Neural cell (in vitro differentiated cells): ENCODE data around the gene SGCD. TPM values are rescaled to one million over a fixed set of nuclear protein-coding genes. Genes with fewer than 3 reads are reported as not detected.

Source experiments
- H2AFZ ChIP-seq: fragments of 200-600, 300-800 bp; sonication (generic), shearing (Covaris generic); 2 replicates; pipeline ENCODE4 v1.6.0; 2014; ENCODE audit warnings: low read depth, mild to moderate bottlenecking, antibody characterized with exemption, low read length, moderate library complexity
- H3F3A ChIP-seq: fragments of 200-600 bp; shearing (Covaris generic); 2 replicates; pipeline ENCODE4 v1.6.1; 2016; ENCODE audit warnings: mild to moderate bottlenecking, moderate library complexity, mixed read lengths, antibody characterized with exemption, low read length; ENCODE audit not compliant: insufficient read depth, poor library complexity, severe bottlenecking
- H3K27ac ChIP-seq: fragments of 200-600, 300-800 bp; sonication (generic), shearing (Covaris generic); 2 replicates; pipeline ENCODE4 v1.5.1; 2014; ENCODE audit warnings: mild to moderate bottlenecking, low read length, moderate library complexity
- H3K27me3 ChIP-seq: fragments of 300-800, 200-600 bp; sonication (generic), shearing (Covaris generic); 2 replicates; pipeline ENCODE4 v1.6.0; 2014; ENCODE audit warnings: mild to moderate bottlenecking, low read depth, low read length, moderate library complexity; ENCODE audit not compliant: insufficient read depth
- H3K36me3 ChIP-seq: fragments of 300-800, 200-600 bp; sonication (generic), shearing (Covaris generic); 2 replicates; pipeline ENCODE4 v1.5.1; 2014; ENCODE audit warnings: mild to moderate bottlenecking, antibody characterized with exemption, low read length, moderate library complexity; ENCODE audit not compliant: insufficient read depth
- H3K4me2 ChIP-seq: fragments of 300-800, 200-600 bp; sonication (generic), shearing (Covaris generic); 2 replicates; pipeline ENCODE4 v1.6.0; 2014; ENCODE audit warnings: mild to moderate bottlenecking, low read length
- H3K4me3 ChIP-seq: fragments of 300-800, 200-600 bp; sonication (generic), shearing (Covaris generic); 2 replicates; pipeline ENCODE4 v1.5.1; 2014; ENCODE audit warnings: mild to moderate bottlenecking, low read length, moderate library complexity
- H3K79me2 ChIP-seq: fragments of 200-600 bp; shearing (Covaris generic); replicated peaks from 2 replicates; pipeline ENCODE4 v1.6.0; 2014; ENCODE audit warnings: mild to moderate bottlenecking, low read length, moderate library complexity; ENCODE audit not compliant: insufficient read depth
- H3K9ac ChIP-seq: fragments of 300-800, 200-600 bp; sonication (generic), shearing (Covaris generic); 2 replicates; pipeline ENCODE4 v1.6.1; 2016; ENCODE audit warnings: mild to moderate bottlenecking, low read length, mixed read lengths
- H3K9me2 ChIP-seq: fragments of 200-600 bp; shearing (Covaris generic); 2 replicates; pipeline ENCODE4 v1.6.1; 2016; ENCODE audit warnings: mild to moderate bottlenecking, low read length, mixed read lengths; ENCODE audit not compliant: insufficient read depth
- H3K9me3 ChIP-seq: fragments of 200-600, 300-800 bp; sonication (generic), shearing (Covaris generic); 2 replicates; pipeline ENCODE4 v1.6.1; 2016; ENCODE audit warnings: mild to moderate bottlenecking, mixed run types, low read length, moderate library complexity, mixed read lengths
- H4K20me1 ChIP-seq: fragments of 200-600 bp; shearing (Covaris generic); 2 replicates; pipeline ENCODE4 v1.6.1; 2016; ENCODE audit warnings: mild to moderate bottlenecking, mixed run types; ENCODE audit not compliant: insufficient read depth
- EP300 ChIP-seq: fragments of 450-650 bp; conservative IDR thresholded peaks from 2 replicates; pipeline ENCODE4 v1.6.1; 2014; ENCODE audit warnings: antibody characterized with exemption, mild to moderate bottlenecking, moderate library complexity; ENCODE audit not compliant: poor library complexity, severe bottlenecking
- EZH2 ChIP-seq: fragments of 200-600, 300-800 bp; shearing (Covaris generic), sonication (generic); IDR thresholded peaks from 2 replicates; pipeline ENCODE4 v1.6.1; 2014; ENCODE audit warnings: antibody characterized with exemption, low read length, borderline replicate concordance, mild to moderate bottlenecking; ENCODE audit not compliant: insufficient read depth, poor library complexity, severe bottlenecking
- MXI1 ChIP-seq: fragments of 450-650 bp; conservative IDR thresholded peaks from 2 replicates; pipeline ENCODE4 v1.6.1; 2014; ENCODE audit warnings: antibody characterized with exemption, mild to moderate bottlenecking; ENCODE audit not compliant: poor library complexity, severe bottlenecking
- POLR2AphosphoS5 ChIP-seq: IDR thresholded peaks from 2 replicates; pipeline ENCODE4 v1.6.1; 2012
- RAD21 ChIP-seq: fragments of 450-650 bp; conservative IDR thresholded peaks from 2 replicates; pipeline ENCODE4 v1.6.1; 2014; ENCODE audit warnings: antibody characterized with exemption, mild to moderate bottlenecking, moderate library complexity
- SMC3 ChIP-seq: fragments of 450-650 bp; conservative IDR thresholded peaks from 2 replicates; pipeline ENCODE4 v1.6.1; 2014; ENCODE audit warnings: antibody characterized with exemption, mild to moderate bottlenecking, moderate library complexity; ENCODE audit not compliant: poor library complexity
- TAF1 ChIP-seq: IDR thresholded peaks from 2 replicates; pipeline ENCODE4 v1.6.1; 2012; ENCODE audit warnings: low read depth
- polyA plus RNA-seq: library from polyadenylated mRNA; depleted of rRNA; stranded (reverse); fragments of >200 nt; gene quantifications from 2 replicates; pipeline ENCODE4 v1.2.3, GENCODE V29; 2014
- TF ChIP-seq, protein P1 (sequence below): IDR thresholded peaks from 2 replicates; pipeline ENCODE4 v1.6.1; 2012; ENCODE audit warnings: borderline replicate concordance
- TF ChIP-seq, protein P2 (sequence below): fragments of 450-650 bp; IDR thresholded peaks from 2 replicates; pipeline ENCODE4 v1.5.1; 2014; ENCODE audit warnings: antibody characterized with exemption, mild to moderate bottlenecking, moderate library complexity; ENCODE audit not compliant: poor library complexity, severe bottlenecking

Gene SGCD
- polyA plus RNA-seq, 1 donor from 2014 or later: 3.4 TPM

DNA sequence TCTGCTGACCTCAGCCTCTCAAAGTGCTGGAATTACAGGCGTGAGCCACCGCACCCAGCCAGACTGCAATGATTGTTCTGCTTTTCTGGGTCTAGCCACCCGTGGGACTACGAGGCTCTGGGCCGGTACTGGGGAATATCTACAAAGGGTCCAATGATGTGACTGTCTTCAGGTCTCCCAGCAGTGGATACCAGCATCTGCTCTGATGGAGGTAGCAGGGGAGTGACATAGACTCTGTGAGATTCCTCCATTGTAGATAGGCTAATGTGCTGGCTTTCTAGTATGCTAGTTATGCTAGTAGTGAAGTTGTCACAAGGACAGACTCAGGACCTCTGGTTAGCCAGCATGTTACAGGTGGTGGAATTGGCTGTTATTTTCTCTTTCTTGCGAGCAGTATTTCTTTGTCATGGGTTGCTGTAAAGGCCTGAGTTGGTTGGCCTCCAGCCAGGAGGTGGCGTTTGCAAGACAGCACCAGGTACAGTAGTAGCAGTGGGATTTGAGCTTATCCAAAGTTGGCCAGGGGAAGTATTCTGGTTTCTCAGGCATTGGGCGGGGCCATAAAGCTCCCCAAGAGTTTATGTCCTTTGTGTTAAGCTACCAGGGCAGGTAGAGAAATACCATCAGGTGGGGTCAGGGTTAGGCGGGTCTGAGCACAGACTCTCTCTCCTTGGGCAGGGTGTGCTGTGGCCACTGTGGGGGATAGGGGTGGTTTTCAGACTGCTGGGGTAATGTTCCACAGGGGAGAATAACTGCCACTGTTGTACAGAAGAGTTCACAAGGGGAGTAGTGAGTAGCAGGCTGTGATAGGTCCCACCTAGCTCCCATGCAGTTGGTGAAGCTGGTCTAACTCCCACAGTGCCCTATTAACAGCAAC is 105.2 kb downstream of the SGCD start:
- H3K36me3 ChIP-seq: no peaks in the 10 kb centered on the region
- no peak overlapping the region for H2AFZ ChIP-seq
- H3K4me3 ChIP-seq: no peak overlapping the region
- H3K9me2 ChIP-seq: no peaks in the 10 kb centered on the region
- no peak overlapping the region for H3K27ac ChIP-seq
- H3K4me2 ChIP-seq: no peak overlapping the region
- H3K27me3 ChIP-seq: no peaks in the 10 kb centered on the region
- TF ChIP-seq MXI1 (no peak), EP300 (no peak), EZH2 (no peak), POLR2AphosphoS5 (no peak), SMC3 (no peak), TAF1 (no peak), RAD21 (no peak)
- TF ChIP-seq, protein P1, sequence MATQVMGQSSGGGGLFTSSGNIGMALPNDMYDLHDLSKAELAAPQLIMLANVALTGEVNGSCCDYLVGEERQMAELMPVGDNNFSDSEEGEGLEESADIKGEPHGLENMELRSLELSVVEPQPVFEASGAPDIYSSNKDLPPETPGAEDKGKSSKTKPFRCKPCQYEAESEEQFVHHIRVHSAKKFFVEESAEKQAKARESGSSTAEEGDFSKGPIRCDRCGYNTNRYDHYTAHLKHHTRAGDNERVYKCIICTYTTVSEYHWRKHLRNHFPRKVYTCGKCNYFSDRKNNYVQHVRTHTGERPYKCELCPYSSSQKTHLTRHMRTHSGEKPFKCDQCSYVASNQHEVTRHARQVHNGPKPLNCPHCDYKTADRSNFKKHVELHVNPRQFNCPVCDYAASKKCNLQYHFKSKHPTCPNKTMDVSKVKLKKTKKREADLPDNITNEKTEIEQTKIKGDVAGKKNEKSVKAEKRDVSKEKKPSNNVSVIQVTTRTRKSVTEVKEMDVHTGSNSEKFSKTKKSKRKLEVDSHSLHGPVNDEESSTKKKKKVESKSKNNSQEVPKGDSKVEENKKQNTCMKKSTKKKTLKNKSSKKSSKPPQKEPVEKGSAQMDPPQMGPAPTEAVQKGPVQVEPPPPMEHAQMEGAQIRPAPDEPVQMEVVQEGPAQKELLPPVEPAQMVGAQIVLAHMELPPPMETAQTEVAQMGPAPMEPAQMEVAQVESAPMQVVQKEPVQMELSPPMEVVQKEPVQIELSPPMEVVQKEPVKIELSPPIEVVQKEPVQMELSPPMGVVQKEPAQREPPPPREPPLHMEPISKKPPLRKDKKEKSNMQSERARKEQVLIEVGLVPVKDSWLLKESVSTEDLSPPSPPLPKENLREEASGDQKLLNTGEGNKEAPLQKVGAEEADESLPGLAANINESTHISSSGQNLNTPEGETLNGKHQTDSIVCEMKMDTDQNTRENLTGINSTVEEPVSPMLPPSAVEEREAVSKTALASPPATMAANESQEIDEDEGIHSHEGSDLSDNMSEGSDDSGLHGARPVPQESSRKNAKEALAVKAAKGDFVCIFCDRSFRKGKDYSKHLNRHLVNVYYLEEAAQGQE: no peak
- TF ChIP-seq, protein P2, sequence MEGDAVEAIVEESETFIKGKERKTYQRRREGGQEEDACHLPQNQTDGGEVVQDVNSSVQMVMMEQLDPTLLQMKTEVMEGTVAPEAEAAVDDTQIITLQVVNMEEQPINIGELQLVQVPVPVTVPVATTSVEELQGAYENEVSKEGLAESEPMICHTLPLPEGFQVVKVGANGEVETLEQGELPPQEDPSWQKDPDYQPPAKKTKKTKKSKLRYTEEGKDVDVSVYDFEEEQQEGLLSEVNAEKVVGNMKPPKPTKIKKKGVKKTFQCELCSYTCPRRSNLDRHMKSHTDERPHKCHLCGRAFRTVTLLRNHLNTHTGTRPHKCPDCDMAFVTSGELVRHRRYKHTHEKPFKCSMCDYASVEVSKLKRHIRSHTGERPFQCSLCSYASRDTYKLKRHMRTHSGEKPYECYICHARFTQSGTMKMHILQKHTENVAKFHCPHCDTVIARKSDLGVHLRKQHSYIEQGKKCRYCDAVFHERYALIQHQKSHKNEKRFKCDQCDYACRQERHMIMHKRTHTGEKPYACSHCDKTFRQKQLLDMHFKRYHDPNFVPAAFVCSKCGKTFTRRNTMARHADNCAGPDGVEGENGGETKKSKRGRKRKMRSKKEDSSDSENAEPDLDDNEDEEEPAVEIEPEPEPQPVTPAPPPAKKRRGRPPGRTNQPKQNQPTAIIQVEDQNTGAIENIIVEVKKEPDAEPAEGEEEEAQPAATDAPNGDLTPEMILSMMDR: no peak
- no peaks in the 10 kb centered on the region for H4K20me1 ChIP-seq
- no peaks in the 10 kb centered on the region for H3K79me2 ChIP-seq
- H3K9me3 ChIP-seq: no peaks in the 10 kb centered on the region
- H3F3A ChIP-seq: no peaks in the 10 kb centered on the region
- no peak overlapping the region for H3K9ac ChIP-seq

DNA sequence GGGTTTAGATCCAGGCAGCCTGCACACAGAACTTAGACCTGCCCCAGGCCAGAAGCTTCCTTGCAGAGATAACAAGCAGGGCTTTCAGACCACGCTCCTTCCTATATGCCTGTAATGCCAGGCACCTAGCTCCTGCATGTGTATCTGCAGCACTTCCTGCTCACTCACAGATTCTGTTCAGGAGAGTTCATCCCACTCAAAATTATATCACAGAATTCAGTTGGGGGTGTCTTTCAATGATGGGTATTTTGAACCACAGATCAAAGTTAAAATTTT is 105.8 kb downstream of the SGCD start:
- H4K20me1 ChIP-seq: no peaks in the 10 kb centered on the region
- no peak overlapping the region for H3K4me3 ChIP-seq
- H3K79me2 ChIP-seq: no peaks in the 10 kb centered on the region
- no peaks in the 10 kb centered on the region for H3K36me3 ChIP-seq
- H3K27me3 ChIP-seq: no peaks in the 10 kb centered on the region
- H3K9me3 ChIP-seq: no peaks in the 10 kb centered on the region
- H3K9ac ChIP-seq: no peak overlapping the region
- TF ChIP-seq EP300 (no peak), TAF1 (no peak), RAD21 (no peak), SMC3 (no peak), POLR2AphosphoS5 (no peak), MXI1 (no peak), EZH2 (no peak)
- TF ChIP-seq, protein P1: no peak
- TF ChIP-seq, protein P2: no peak
- H3K27ac ChIP-seq: no peak overlapping the region
- no peaks in the 10 kb centered on the region for H3F3A ChIP-seq
- no peaks in the 10 kb centered on the region for H3K9me2 ChIP-seq
- no peak overlapping the region for H2AFZ ChIP-seq
- no peak overlapping the region for H3K4me2 ChIP-seq
